Measurements from ENCODE around the gene UXS1. TPM values are rescaled to one million over a fixed set of nuclear protein-coding genes. Genes with fewer than 3 reads are reported as not detected.

UXS1 gene
- total and polyA plus RNA-seq, 2 of the 8 experiments (the other 6 are each of a cell fraction or from before 2014, with no cell fraction given) = 44.5 to 63.4 TPM

GRCh38 chr2:106172649-106173048, 21.5 kb downstream of the UXS1 start:
- Histone ChIP-seq H2AFZ (ENCODE audit: low read length) (no peak overlapping the region), H3K4me2 (ENCODE audit: insufficient read depth in 1 of 2, low read depth in 2 of 2, low read length in 2 of 2) (no peak overlapping the region), H2BK5ac (ENCODE audit: low read depth, low read length) (no peak overlapping the region), H3K9me3 (ENCODE audit: insufficient read depth in 2 of 2, low read depth in 1 of 2, low read length in 1 of 2) (no peaks in the 10 kb centered on the region), H3K4me1 (replicated peaks in 1 of 4; ENCODE audit: control insufficient read depth in 3 of 4, insufficient read depth in 4 of 4, low read length in 3 of 4) (peaks cover 0 to 4% (median under 1%) of the 10 kb centered on the region in 4 experiments; a peak in 3 of 7 replicates), H4K8ac (ENCODE audit: extremely low read depth, insufficient read depth, low read length) (no peak overlapping the region), H3K56ac (replicated peaks; ENCODE audit: insufficient read length, low read depth, low read length) (no peak overlapping the region), H2BK20ac (ENCODE audit: low read length) (no peak overlapping the region), H3K23ac (ENCODE audit: insufficient read length) (no peak overlapping the region), H2BK15ac (ENCODE audit: low read length) (no peak overlapping the region), H3K4ac (replicated peaks; ENCODE audit: insufficient read length, low read depth, low read length) (no peak overlapping the region), H3K27me3 (replicated peaks in 1 of 4; ENCODE audit: control insufficient read depth in 3 of 4, extremely low read depth in 1 of 4, insufficient read depth in 3 of 4, low read length in 3 of 4) (peaks cover 0 to 1% (median 0%) of the 10 kb centered on the region in 4 experiments; a peak in 1 of 7 replicates), H3K79me2 (ENCODE audit: control insufficient read depth in 1 of 2, insufficient read depth in 2 of 2, low read length in 2 of 2) (peaks cover 11 to 96% of the 10 kb centered on the region in 2 experiments), H4K91ac (replicated peaks; ENCODE audit: insufficient read length, low read length) (peak overlapping the region; percentile 25), H2BK120ac (replicated peaks; ENCODE audit: low read depth, low read length) (no peak overlapping the region), H3K23me2 (ENCODE audit: low read depth, low read length) (no peaks in the 10 kb centered on the region), H3K4me3 (ENCODE audit: extremely low read depth in 1 of 4, insufficient read depth in 2 of 4, low read depth in 3 of 4, low read length in 4 of 4) (no peak overlapping the region), H4K20me1 (replicated peaks in 1 of 2; ENCODE audit: control insufficient read depth in 1 of 2, insufficient read depth in 2 of 2, low read length in 2 of 2) (peaks cover 1 to 12% of the 10 kb centered on the region in 2 experiments), H3K14ac (ENCODE audit: insufficient read length) (no peak overlapping the region), H2BK12ac (ENCODE audit: low read depth, low read length) (no peak overlapping the region), H3K27ac (ENCODE audit: low read depth, low read length) (no peak overlapping the region), H3K36me3 (ENCODE audit: control insufficient read depth in 2 of 4, insufficient read depth in 4 of 4, low read length in 3 of 4) (no peaks in the 10 kb centered on the region), H2AK5ac (ENCODE audit: low read depth, low read length) (no peak overlapping the region), H3K9ac (replicated peaks in 1 of 4; ENCODE audit: extremely low read depth in 1 of 4, low read depth in 3 of 4, low read length in 3 of 4) (no peak overlapping the region), H3K18ac (ENCODE audit: extremely low read depth, low read length) (no peak overlapping the region), H4K5ac (ENCODE audit: insufficient read length, low read depth, low read length) (no peak overlapping the region), H3K79me1 (ENCODE audit: low read depth, low read length) (peaks cover 25% of the 10 kb centered on the region)
- no peak for DNase-seq (ENCODE audit: low read depth in 1 of 2, low spot score in 2 of 2)
- 86% methylated on average over 2 of the region's 2 CpGs; no CpG with 5 or more reads in 1 of the 2 experiments for WGBS, 2 experiments (ENCODE audit: extremely low coverage in 1 of 2, insufficient coverage in 1 of 2, insufficient read length in 1 of 2, insufficient replicate concordance in 2 of 2, low coverage in 1 of 2, low lambda C conversion rate in 2 of 2, missing lambda C conversion rate in 1 of 2)
- ChIA-PET POLR2A (ENCODE audit: partially characterized antibody) (interaction anchor here (1.0 kb wide), 1 partner anchor 11 kb away, joined by 5 read pairs; no protein-coding TSS in a partner anchor), CTCF (ENCODE audit: partially characterized antibody) (interaction anchor here (1.9 kb wide), 1 partner anchor 8 kb away, joined by 11 read pairs; no protein-coding TSS in a partner anchor)
- FAIRE-seq = no peak
- TF ChIP-seq JUND (IDR thresholded peaks at IDR 0.05; ENCODE audit: low read length) (no peak), RAD21 (IDR thresholded peaks at IDR 0.05 in 1 of 2, conservative IDR thresholded peaks at IDR 0.05 in 1 of 2; ENCODE audit: low read depth in 2 of 2, low read length in 2 of 2) (no peak), KDM1A (IDR thresholded peaks at IDR 0.05; ENCODE audit: borderline replicate concordance, low read length) (peak; percentile 80; the same call in 1 of the 2 replicates)

Measured in H1 (cell line).